GM23338 (cell line): ENCODE data around the gene CMPK1. TPM values are rescaled to one million over a fixed set of nuclear protein-coding genes. Genes with fewer than 3 reads are reported as not detected.

Experiments used
- ATAC-seq: fragments of 200-7000 bp; cut with Tn5 transposase; 3 replicates; pipeline ENCODE4 v1.9.1; 2020
- DNase-seq: peaks from one replicate; pipeline ENCODE4 v3.0.0-alpha.2; 2015; ENCODE audit warnings: low spot score
- H2AFZ ChIP-seq: fragments of 200-600 bp; sonication (generic); 2 replicates; pipeline ENCODE4 v1.8.0; 2016; ENCODE audit warnings: antibody characterized with exemption, mild to moderate bottlenecking, moderate library complexity
- H3F3A ChIP-seq: fragments of 200-600 bp; sonication (generic); replicated peaks from 2 replicates; pipeline ENCODE4 v1.8.0; 2017; ENCODE audit warnings: antibody characterized with exemption, mixed run types, low read depth
- H3K27ac ChIP-seq: fragments of 200-600 bp; sonication (generic); 2 replicates; pipeline ENCODE4 v1.6.1; 2016; ENCODE audit warnings: low read depth
- H3K27me3 ChIP-seq: fragments of 200-600 bp; sonication (generic); 2 replicates; pipeline ENCODE4 v1.8.0; 2016; ENCODE audit warnings: mild to moderate bottlenecking, mixed run types, moderate library complexity; ENCODE audit not compliant: insufficient read depth
- H3K36me3 ChIP-seq: fragments of 200-600 bp; sonication (generic); 2 replicates; pipeline ENCODE4 v1.8.0; 2016; ENCODE audit warnings: mild to moderate bottlenecking; ENCODE audit not compliant: insufficient read depth
- H3K4me1 ChIP-seq: fragments of 200-600 bp; sonication (generic); 2 replicates; pipeline ENCODE4 v1.8.0; 2016; ENCODE audit warnings: mild to moderate bottlenecking, moderate library complexity; ENCODE audit not compliant: insufficient read depth
- H3K4me2 ChIP-seq: fragments of 200-600 bp; sonication (generic); 2 replicates; pipeline ENCODE4 v1.7.1; 2017; ENCODE audit warnings: mixed run types
- H3K4me3 ChIP-seq: fragments of 200-600 bp; sonication (generic); 2 replicates; pipeline ENCODE4 v1.6.1; 2016; ENCODE audit warnings: mixed run types
- H3K79me2 ChIP-seq: fragments of 200-600 bp; sonication (generic); replicated peaks from 2 replicates; pipeline ENCODE4 v1.8.0; 2017; ENCODE audit warnings: mild to moderate bottlenecking; ENCODE audit not compliant: insufficient read depth
- H3K9me2 ChIP-seq: fragments of 200-600 bp; sonication (generic); 2 replicates; pipeline ENCODE4 v1.8.0; 2017; ENCODE audit not compliant: insufficient read depth
- H4K20me1 ChIP-seq: fragments of 200-600 bp; sonication (generic); replicated peaks from 2 replicates; pipeline ENCODE4 v1.8.0; 2017; ENCODE audit warnings: mild to moderate bottlenecking; ENCODE audit not compliant: insufficient read depth
- H3K27ac Mint-ChIP-seq: 2 replicates; pipeline ENCODE4 v1.8.0; 2020; ENCODE audit warnings: inconsistent platforms, mild to moderate bottlenecking, moderate library complexity, mixed read lengths
- H3K27me3 Mint-ChIP-seq: 3 replicates; pipeline ENCODE4 v1.8.0; 2022; ENCODE audit warnings: low read depth, mild to moderate bottlenecking, moderate library complexity, mixed read lengths, inconsistent platforms; ENCODE audit not compliant: insufficient read depth, poor library complexity
- H3K36me3 Mint-ChIP-seq: 3 replicates; pipeline ENCODE4 v1.8.0; 2021; ENCODE audit warnings: low read depth, mild to moderate bottlenecking, inconsistent platforms, moderate library complexity, mixed read lengths
- H3K4me1 Mint-ChIP-seq: 3 replicates; pipeline ENCODE4 v1.8.0; 2020; ENCODE audit warnings: mild to moderate bottlenecking, inconsistent platforms, mixed read lengths
- H3K4me3 Mint-ChIP-seq: 3 replicates; pipeline ENCODE4 v1.8.0; 2021; ENCODE audit warnings: moderate library complexity, mild to moderate bottlenecking, inconsistent platforms, mixed read lengths
- H3K9me3 Mint-ChIP-seq: 3 replicates; pipeline ENCODE4 v1.8.0; 2020; ENCODE audit warnings: moderate library complexity, mild to moderate bottlenecking, inconsistent platforms, mixed read lengths
- EZH2 ChIP-seq: fragments of 200-600 bp; sonication (generic); IDR thresholded peaks from one replicate; pipeline ENCODE4 v1.8.0; 2017; ENCODE audit warnings: antibody characterized with exemption, mild to moderate bottlenecking, low read depth; ENCODE audit not compliant: unreplicated experiment
- EZH2phosphoT487 ChIP-seq: fragments of 200-600 bp; sonication (generic); IDR thresholded peaks from one replicate; pipeline ENCODE4 v1.8.1; 2018; ENCODE audit warnings: antibody characterized with exemption; ENCODE audit not compliant: unreplicated experiment
- ZNF331 ChIP-seq: fragments of 250-450 bp; sonication (Bioruptor Pico); IDR thresholded peaks from 2 replicates; pipeline ENCODE4 v1.5.0; 2020; ENCODE audit warnings: low read depth, mild to moderate bottlenecking, moderate library complexity
- polyA plus RNA-seq: library from polyadenylated mRNA; unstranded; fragments of >200 nt; fragmentation: Nextera tagmentation; extraction: Ambion mirVana; gene quantifications from 2 replicates; pipeline ENCODE4 v1.2.1, GENCODE V29; 2016
- total RNA-seq: library from RNA; depleted of rRNA; stranded (reverse); fragments of >200 nt; shearing (Covaris generic); gene quantifications from 2 replicates; pipeline ENCODE4 v1.2.3, GENCODE V29; 2014
- TF ChIP-seq, protein P1 (sequence below): IDR thresholded peaks from one replicate; pipeline ENCODE4 v1.6.1; 2018; ENCODE audit warnings: antibody characterized with exemption; ENCODE audit not compliant: unreplicated experiment

Gene CMPK1
- total and polyA plus RNA-seq, 2 experiments from 2014 or later, result 22.8 to 28.6 TPM

DNA sequence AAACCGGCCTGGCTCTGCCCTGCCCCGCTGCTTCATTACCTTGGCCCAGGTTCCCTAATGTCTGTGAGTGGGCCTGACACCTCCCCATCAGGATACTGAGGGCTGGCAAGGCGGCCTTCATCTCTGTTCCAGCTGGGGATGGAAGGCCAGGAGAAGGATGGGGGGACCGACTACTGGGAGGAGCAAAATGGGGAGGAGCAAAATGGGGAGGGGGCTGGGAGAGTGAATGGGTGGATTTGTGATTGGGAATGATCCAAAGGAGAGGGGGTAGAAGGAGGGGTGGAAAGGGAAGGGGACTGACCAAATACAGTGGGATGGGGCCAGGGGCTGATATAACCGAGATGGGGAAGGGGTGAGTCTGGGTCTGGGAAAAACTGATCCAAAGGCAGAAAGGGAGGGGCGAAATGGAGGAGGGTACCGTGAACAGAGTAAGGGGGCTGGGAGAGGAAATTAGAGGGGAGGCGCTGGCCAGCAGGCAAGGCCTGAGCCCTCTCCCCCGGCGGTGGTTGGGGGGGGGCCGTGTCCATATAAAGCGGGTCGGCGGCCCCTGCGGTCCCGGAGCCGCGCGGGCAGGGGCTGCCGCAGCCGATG is 82.2 kb downstream of the CMPK1 start, which contains the start of gene FOXE3 (continued):
- peak; percentile 79 for TF ChIP-seq EZH2

DNA sequence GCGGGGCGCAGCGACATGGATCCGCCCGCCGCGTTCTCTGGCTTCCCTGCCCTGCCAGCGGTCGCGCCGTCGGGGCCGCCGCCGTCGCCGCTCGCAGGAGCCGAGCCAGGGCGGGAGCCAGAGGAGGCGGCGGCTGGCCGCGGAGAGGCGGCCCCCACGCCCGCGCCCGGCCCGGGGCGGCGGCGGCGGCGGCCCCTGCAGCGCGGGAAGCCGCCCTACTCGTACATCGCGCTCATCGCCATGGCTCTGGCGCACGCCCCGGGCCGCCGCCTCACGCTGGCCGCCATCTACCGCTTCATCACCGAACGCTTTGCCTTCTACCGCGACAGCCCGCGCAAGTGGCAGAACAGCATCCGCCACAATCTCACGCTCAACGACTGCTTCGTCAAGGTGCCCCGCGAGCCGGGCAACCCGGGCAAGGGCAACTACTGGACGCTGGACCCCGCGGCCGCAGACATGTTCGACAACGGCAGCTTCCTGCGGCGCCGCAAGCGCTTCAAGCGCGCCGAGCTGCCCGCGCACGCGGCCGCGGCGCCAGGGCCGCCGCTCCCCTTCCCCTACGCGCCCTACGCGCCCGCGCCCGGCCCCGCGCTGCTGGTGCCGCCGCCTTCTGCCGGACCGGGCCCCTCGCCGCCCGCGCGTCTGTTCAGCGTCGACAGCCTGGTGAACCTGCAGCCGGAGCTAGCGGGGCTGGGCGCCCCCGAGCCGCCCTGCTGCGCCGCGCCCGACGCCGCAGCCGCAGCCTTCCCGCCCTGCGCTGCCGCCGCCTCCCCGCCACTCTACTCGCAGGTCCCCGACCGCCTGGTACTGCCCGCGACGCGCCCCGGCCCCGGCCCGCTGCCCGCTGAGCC is 83.0 kb downstream of the CMPK1 start:
- Mint-ChIP-seq H3K4me1 (peaks cover 11% of the 10 kb centered on the region), H3K27me3 (peaks cover 71% of the 10 kb centered on the region), H3K4me3 (peak overlapping the region; percentile 74), H3K36me3 (peaks cover 6% of the 10 kb centered on the region; the same call in 1 of the 3 replicates), H3K9me3 (no peaks in the 10 kb centered on the region; the same call in 1 of the 3 replicates), H3K27ac (no peak overlapping the region)
- Histone ChIP-seq H2AFZ (0 out of 2 replicates have a peak overlapping the region, but pooled peaks have one; percentile 59), H3K36me3 (no peaks in the 10 kb centered on the region), H3K27me3 (peaks cover 89% of the 10 kb centered on the region), H3K9me2 (no peaks in the 10 kb centered on the region), H3K4me3 (peak overlapping the region; percentile 56), H3F3A (no peaks in the 10 kb centered on the region), H3K27ac (no peak overlapping the region), H3K4me1 (no peaks in the 10 kb centered on the region; the same call in 1 of the 2 replicates), H3K4me2 (peak overlapping the region; percentile 72), H3K79me2 (no peaks in the 10 kb centered on the region), H4K20me1 (no peaks in the 10 kb centered on the region)
- TF ChIP-seq EZH2, result peak; percentile 73
- TF ChIP-seq EZH2phosphoT487, result peak; percentile 98
- no peak for TF ChIP-seq ZNF331
- ATAC-seq, result peak; percentile 48
- DNase-seq, result peak; percentile 58

DNA sequence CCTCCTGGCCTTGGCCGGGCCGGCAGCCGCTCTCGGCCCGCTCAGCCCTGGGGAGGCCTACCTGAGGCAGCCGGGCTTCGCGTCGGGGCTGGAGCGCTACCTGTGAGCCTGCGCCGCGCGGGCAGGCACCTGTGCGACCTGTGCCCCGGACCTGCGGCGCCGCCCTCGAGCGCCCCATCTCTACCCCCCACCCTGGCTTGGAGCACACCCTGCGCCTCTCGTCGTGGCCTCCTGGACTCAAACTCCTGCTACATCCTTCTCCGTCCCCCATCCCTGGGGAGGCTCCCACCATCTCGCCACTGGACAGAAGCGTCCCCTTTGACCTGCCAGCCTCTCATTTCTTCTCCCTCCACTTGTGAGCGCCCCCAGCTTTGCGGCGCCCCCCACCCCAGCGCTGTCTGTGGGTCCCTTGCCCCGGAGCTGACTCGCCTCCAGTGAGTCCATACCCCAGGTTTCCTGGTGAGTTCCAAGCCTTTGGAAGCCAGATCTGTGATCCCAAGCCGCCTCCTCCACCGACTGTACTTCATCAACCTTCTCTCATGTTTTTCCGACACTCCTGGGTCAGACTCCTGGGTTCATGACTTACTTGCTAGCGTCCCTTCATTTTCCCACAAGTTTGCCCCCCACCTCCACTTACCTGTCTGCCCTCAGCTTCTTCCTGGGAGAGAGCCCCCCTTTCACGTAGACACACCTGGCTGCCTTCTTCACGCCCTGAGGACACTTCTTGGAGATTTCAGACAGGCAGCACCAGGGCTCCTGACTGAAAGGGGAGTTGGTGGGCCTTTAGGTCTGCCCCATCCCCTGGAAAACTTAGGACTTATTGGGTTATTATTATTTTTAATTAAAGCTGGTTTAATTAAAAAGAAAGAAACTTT is 83.8 kb downstream of the CMPK1 start:
- no peaks in the 10 kb centered on the region for H4K20me1 ChIP-seq
- peaks cover 95% of the 10 kb centered on the region for H3K27me3 ChIP-seq
- Mint-ChIP-seq H3K9me3 (no peaks in the 10 kb centered on the region; the same call in 1 of the 3 replicates), H3K4me3 (peak overlapping the region; percentile 69), H3K4me1 (peaks cover 11% of the 10 kb centered on the region), H3K27ac (no peak overlapping the region), H3K27me3 (peaks cover 71% of the 10 kb centered on the region), H3K36me3 (peaks cover 6% of the 10 kb centered on the region; the same call in 1 of the 3 replicates)
- TF ChIP-seq EZH2phosphoT487, result peak; percentile 88
- peak; percentile 90 for TF ChIP-seq EZH2
- TF ChIP-seq, protein P1, sequence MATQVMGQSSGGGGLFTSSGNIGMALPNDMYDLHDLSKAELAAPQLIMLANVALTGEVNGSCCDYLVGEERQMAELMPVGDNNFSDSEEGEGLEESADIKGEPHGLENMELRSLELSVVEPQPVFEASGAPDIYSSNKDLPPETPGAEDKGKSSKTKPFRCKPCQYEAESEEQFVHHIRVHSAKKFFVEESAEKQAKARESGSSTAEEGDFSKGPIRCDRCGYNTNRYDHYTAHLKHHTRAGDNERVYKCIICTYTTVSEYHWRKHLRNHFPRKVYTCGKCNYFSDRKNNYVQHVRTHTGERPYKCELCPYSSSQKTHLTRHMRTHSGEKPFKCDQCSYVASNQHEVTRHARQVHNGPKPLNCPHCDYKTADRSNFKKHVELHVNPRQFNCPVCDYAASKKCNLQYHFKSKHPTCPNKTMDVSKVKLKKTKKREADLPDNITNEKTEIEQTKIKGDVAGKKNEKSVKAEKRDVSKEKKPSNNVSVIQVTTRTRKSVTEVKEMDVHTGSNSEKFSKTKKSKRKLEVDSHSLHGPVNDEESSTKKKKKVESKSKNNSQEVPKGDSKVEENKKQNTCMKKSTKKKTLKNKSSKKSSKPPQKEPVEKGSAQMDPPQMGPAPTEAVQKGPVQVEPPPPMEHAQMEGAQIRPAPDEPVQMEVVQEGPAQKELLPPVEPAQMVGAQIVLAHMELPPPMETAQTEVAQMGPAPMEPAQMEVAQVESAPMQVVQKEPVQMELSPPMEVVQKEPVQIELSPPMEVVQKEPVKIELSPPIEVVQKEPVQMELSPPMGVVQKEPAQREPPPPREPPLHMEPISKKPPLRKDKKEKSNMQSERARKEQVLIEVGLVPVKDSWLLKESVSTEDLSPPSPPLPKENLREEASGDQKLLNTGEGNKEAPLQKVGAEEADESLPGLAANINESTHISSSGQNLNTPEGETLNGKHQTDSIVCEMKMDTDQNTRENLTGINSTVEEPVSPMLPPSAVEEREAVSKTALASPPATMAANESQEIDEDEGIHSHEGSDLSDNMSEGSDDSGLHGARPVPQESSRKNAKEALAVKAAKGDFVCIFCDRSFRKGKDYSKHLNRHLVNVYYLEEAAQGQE, result no peak
- ATAC-seq, result peak; percentile 60
- 0 out of 2 replicates have a peak overlapping the region, but pooled peaks have one; percentile 59 for H2AFZ ChIP-seq
- peak overlapping the region; percentile 56 for H3K4me3 ChIP-seq
- no peaks in the 10 kb centered on the region for H3F3A ChIP-seq
- no peaks in the 10 kb centered on the region; the same call in 1 of the 2 replicates for H3K4me1 ChIP-seq
- H3K27ac ChIP-seq, result no peak overlapping the region
- peak; percentile 57 for DNase-seq
- no peaks in the 10 kb centered on the region for H3K79me2 ChIP-seq
- H3K4me2 ChIP-seq, result peak overlapping the region; percentile 72
- H3K36me3 ChIP-seq, result no peaks in the 10 kb centered on the region
- no peaks in the 10 kb centered on the region for H3K9me2 ChIP-seq
